HG03039 (cell line): ENCODE results near the gene ARID3C.

Experiments used
- ATAC-seq: cut with Tn5 transposase; IDR thresholded peaks from one replicate; pipeline ENCODE4 v1.9.1; 2021; ENCODE audit warnings: mild to moderate bottlenecking, moderate library complexity; ENCODE audit not compliant: unreplicated experiment

The ARID3C gene

GRCh38 chr9:34599546-34599945 is 29.3 kb downstream of the ARID3C start:
- no peak for ATAC-seq

DNA sequence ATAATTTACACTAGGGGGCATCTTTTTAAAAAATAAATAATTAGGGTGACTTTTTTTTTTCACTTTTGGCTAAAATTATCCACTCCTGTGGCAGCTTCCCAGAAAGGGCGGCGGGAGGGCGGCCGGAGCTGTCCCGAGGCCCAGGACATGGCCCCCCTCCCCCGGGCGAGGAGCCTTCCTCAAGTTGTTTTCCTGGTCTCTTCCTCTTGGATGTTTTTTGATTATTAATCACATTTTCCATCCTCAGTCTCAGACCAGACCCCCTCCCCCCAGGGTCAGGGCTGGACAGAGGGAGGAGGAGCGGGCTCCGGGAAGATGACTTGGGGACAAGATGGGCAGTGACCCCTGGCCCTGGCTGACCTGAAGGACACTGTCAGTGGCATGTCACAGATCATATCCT is 34.7 kb downstream of the ARID3C start:
- ATAC-seq = no peak

DNA sequence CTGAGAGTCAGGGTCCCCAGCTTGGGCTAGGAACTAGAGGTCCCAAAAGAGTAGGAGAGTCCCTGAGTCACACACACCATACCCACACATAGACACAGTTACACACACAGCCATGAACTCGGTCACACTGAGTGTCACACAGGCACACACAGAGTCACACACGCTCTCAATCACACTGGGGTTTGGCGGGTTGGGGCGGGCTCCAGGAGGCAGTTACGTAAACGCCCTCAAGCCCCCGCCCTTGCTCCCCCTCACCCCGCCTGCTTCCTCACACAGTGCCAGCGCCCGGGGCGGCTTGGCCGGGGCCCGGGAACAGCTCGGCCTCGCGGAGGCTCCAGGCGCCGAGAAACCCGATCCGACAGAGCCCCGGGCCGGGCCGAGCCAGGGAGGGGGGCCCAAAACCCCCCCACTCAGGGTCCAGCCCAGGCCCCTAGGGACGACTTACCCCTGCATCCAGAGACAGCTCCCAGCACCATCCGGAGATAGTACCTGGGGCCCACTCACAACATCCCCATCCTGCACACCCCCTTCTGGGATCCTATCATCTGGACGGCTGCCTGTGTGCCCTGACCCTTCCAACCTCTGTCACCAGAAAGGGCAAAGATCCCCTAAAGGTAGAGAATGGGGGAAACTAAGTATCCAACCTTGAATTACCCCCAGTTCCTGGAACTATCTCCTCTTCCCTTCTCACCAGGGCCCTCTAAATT is 35.8 kb downstream of the ARID3C start:
- ATAC-seq = no peak

DNA sequence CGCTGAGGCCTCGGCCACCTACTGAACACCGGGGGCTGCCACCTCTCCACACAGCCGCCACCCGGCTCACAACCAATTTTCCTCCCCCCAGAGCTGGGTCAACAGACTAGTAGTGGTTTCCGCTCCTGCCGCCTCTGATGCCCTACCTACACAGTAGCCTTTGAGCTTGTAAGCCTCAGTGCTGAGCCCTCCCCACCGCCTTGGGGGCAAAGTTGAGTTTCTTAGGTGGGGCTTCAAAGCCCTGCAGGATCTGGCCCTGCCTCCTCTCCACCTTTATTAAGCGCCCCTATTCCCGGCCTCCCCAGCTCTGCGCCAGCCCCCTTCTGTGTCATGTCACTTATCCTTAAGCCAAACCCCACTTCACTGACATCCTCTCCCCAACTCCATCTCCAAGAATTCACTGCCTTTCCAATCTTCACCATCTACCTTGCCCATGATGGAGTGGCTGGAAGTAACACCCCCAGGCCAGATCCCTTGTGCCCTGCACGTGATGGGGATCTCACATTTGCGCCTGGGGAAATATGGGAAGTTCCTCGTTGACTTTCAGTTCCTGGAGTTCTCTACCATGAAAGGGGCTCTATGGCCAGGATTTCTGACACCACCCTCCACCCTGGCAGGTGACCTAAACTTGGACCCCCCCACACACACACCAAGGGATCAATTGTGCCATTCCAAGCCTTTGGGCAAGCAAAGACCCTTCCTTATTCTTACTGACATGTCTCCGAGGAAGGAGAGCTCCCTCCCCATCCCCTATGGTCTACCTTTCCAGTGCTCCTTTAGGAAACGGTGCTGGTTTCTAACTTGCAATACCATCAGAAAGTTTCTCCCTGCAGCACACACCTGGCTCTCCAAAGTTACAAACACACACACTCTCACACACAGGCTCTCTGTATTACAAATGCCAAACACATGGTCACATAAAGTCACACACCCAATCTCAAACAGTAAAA is 36.7 kb downstream of the ARID3C start:
- ATAC-seq = no peak

DNA sequence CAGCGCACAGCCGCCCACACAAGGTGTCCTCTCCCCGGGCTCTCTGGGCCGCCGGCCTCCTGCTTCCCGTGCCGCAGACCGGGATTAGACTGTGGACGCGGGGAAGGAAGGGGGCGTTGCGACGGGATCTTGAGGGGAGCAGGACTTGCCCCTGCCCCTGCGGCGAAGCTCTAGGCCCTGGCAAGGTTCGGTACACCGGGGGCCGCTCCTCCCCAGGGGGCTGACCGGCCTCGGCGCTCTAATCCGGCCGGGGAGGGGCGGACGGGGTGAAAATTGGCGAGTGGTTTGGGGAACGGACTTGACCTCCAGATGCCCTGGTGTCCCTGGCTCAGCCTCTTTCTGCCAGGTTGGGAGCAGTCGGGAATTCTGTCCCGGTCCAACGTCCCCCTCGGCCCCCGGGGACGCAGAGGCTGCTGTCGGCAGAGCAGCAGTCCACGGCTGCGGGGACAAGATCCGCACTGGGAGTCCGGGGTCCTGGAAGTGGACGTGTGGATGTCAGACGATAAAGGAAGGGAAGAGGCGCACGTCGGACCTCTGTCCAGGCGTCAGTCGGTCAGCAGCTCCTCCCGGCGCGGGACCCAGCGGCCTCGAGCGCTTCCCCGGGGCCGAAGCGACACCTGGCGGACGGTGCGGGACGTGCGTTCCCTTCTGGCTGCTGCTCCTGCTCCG is 37.5 kb downstream of the ARID3C start:
- ATAC-seq = peak; percentile 54

DNA sequence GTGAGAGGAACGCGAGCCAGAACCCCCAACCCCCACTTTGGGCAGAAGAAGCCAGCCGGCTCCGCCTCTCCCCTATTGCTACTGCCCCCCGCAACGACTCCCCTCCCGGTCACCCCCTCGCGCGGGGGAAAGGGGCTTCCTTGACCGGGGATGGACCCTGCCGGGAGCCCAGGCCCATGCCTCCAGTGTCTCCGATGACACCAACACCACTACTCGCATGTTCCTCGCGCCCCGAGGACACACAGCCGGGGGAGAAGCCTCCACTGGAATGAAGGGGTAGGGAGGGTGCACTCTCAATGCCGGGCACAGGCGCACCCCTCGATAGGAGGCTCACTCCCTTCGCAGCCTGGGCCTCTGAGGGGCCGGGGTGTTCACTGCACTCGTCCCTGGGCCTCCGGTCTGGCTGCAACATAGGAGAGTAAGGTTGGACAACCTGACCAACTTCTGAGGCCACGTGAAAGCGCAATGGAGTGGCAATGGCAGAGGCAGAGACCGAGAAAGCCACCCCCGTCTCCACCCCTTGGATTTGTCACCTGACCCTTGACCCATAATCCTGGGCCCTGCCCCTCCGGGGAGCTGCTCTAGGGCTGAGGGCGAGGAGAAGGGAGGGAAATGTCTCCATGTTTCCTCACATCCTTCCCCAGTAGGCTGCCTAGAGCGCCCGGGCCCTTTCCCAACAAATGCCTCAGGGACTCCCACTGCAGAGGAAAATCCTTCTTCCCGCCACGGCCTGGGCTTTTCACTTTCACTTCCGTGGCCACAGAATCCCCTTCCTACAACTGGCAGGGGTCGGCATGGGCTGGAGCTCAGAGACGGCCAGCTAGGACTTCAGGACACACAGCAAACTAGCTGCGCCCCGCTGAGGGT is 38.3 kb downstream of the ARID3C start:
- no peak for ATAC-seq

DNA sequence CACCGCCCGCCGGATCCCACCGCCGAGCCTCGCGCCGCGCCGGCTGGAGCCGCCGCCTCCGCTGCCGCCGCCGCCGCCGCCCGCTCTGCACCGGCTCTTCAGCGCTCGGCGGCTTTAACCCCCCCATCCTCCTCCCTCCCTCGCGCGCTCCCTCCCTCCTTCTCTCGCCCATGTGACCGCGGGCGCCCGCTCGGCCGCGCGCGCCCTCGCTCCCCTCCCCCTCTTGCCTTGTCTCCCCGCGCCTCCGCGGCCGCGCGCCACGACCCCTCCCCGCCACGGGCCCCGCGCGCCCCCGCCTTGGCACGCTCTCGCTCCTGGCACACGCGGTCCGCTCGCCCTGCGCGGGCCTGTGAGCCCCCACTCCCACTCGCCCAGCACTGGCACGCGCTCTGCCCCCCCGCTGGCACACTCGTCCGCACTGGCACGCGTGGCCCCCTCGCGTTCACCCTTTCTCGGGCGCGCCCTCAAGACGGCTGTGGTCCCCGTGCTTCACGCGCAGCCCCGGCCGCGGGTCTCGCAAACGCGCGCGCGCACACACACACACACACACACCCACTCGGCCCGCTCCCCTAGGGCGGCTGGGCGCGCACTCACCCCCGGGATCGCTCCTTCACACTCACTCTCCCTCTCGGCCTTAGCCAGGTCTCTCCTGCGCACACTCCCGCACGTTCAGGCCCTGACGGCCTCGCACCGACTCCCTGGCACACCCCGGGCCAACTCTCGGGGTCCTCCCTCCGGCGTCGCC is 39.1 kb downstream of the ARID3C start, which contains the start of gene CNTFR:
Gene CNTFR (minus strand): TSS at position 89 of the 745 bp plus-strand sequence. CDS start 20,743 bp downstream, outside the sequence.
- ATAC-seq = no peak

- ATAC-seq = no peak
These were observed 39.9 kb downstream of the ARID3C start for GRCh38 chr9:34588671-34589635.

DNA sequence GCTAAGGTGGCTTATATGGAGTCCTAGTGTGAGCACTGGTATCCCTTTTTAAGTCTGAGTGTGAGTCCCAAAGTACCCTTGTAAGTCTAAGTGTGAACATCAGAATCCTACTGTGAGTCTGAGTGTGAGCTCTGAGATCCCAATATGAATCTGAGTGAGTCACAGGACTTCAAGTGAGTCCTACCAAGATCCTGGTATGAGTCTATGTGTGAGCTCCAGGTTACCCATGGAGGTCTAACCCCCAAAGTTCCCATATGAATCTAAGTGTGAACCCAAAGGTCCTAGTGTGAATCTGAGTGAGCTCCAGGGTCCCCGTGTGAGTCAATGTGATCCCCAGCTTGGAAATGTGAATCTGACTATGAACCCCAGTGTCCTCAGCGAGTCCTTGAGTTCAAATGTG is 41.6 kb downstream of the ARID3C start:
- ATAC-seq = no peak

GRCh38 chr9:34585946-34586669 is 42.8 kb downstream of the ARID3C start:
- no peak for ATAC-seq

GRCh38 chr9:34584970-34585369 is 43.9 kb downstream of the ARID3C start:
- ATAC-seq = no peak

DNA sequence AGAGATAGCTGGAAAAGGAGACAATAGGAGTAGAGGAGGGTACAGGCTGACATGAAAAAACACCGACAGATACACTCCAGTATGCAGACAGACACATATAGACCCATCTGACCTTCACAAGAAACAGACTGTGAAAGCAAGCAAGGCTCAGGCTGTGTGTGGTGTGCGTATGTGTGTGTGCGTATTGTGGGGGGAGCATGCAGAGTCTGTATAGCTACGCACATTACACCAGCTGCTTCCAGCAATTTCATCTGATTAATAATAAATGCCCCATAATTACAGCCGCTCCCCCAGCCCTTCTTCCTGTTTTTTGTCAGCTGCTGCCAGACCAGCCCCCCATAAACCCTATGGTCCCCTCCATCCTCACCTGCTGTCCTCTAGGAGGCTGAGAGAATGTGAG is 46.1 kb downstream of the ARID3C start:
- ATAC-seq = no peak

- no peak for ATAC-seq
These were observed 47.5 kb downstream of the ARID3C start for GRCh38 chr9:34581318-34581717.

DNA sequence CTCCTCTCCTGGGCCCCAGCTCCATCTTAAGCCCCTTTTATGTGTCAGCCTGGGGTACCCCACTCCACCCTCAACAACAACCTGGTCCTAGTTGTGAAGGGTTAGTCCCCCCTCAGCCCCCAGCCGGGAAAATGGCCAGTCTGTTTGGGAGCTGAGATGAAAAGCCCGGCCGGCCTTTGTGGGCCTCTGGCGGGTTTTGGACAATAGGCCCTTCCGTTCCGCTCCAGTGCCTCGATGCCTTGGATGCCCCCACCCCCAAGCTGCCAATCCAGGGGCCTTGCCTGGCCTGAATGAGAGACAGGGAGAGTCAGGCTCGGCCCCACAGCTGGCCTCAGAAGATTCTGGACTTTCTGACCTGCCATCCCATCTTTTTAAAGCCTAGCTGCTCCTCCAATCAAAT is 48.5 kb downstream of the ARID3C start:
- ATAC-seq = no peak

DNA sequence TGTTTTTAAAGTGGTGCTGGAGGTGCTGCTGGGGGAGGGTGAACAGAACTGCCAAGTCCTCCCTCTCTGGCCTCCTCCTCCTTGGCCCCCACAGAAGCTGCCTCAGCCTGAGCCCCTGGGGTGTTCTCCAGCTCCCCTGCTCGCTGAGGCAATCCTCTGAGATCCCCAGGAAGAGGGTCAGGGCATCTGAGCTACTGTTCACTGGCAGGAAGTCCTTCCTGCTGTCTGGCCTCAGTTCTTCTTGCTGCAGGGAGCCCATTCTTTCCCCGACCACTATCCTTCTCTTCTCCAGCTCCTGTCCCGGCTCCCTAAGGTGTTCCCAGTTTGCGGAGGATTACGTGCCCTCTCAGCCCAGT is 49.1 kb downstream of the ARID3C start:
- ATAC-seq = no peak

DNA sequence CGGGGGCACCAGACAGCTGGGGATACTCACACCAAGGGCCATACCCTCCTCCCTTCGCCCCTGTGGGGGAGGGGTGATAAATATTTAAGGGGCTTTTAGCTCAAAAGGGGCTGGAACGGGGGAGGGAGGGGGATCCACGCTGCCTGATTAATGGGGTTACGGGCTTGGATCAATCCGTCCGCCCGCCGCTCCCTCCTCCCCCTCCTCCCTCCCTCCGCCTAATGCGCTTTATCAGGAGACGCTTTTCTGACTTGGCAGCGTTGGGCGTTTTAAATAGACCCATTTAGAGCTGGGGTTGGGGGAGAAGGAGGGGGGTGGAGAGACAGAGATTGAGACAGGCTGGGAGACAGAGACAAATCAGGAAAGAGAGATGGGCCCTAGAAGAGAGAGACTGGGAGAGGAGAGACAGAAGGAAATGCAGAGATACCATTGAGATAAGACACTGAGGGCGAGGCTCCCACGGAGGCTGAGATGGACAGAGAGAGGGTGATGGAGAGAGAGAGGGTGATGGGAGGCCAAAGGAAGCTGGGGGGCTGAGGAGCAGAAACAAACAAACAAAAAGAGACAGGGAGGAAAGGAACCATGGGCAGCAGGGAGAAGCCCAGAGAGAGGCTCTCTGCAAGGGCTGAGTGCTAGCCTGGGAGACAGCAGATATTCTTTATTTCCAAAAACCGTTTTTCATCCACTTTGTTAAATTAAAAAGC is 49.6 kb downstream of the ARID3C start:
- ATAC-seq = no peak
